HG03060 (cell line): Measurements from ENCODE around the gene ASB14.
"Not testable (repeated sequence)": the region's sequence is repeated elsewhere in the genome, so short reads cannot be mapped to it uniquely, and the experiment has no call there.

Experiments used
- ATAC-seq: cut with Tn5 transposase; IDR thresholded peaks from one replicate; pipeline ENCODE4 v1.9.1; 2021; ENCODE audit warnings: low read depth, moderate number of reproducible peaks; ENCODE audit not compliant: unreplicated experiment

The ASB14 gene

DNA sequence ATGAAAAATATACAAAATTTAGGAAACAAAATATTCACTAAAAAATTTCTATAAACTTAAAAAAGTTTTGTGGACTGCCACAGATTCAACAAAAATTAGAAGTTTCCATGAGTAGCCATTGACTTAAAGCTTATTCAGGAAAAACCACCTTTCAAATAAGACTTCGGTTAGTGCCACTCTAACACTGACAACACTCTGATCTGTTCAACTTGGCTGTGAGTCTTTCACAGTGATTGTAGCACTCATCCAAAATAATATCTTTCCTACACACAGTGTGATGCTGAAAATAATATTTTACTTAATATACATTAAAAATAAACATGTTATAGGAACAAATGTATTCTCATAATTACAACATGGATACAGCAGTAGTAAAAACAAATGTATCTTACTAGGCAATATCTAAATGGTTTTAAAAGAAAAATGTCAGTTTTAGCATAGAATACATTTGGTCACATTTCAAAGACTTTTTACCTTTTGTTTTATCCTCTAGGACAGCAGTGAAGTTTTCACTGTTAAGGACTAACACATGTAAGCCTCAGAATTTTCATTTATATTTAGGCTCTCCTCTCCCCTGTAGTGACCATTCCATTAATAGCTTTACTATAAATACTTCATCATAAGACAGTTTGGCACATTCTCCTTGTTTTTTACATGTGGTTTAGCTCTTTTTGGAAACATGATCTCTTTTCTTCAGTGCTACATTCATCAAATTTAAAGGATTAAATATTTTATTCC, at the start of gene ASB14:
Gene ASB14 (minus strand): TSS at position 527 of the 738 bp plus-strand sequence. CDS start 652 bp downstream, outside the sequence.
- ATAC-seq = no peak

DNA sequence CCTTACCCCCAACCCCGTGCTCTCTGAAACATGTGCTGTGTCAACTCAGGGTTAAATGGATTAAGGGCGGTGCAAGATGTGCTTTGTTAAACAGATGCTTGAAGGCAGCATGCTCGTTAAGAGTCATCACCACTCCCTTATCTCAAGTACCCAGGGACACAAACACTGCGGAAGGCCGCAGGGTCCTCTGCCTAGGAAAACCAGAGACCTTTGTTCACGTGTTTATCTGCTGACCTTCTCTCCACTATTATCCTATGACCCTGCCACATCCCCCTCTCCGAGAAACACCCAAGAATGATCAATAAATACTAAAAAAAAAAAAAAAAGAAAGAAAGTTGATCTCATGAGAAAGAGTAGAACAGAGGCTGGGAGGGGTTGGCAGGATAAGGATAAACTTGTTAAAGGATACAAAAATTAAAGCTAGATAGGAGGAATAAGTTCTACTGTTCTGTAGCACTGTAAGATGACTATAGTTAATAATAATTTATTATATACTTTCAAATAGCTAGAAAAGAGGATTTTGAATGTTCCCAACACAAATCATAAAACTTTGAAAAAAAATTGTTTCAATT, 46.7 kb upstream of the ASB14 start:
- ATAC-seq = not testable (repeated sequence)

DNA sequence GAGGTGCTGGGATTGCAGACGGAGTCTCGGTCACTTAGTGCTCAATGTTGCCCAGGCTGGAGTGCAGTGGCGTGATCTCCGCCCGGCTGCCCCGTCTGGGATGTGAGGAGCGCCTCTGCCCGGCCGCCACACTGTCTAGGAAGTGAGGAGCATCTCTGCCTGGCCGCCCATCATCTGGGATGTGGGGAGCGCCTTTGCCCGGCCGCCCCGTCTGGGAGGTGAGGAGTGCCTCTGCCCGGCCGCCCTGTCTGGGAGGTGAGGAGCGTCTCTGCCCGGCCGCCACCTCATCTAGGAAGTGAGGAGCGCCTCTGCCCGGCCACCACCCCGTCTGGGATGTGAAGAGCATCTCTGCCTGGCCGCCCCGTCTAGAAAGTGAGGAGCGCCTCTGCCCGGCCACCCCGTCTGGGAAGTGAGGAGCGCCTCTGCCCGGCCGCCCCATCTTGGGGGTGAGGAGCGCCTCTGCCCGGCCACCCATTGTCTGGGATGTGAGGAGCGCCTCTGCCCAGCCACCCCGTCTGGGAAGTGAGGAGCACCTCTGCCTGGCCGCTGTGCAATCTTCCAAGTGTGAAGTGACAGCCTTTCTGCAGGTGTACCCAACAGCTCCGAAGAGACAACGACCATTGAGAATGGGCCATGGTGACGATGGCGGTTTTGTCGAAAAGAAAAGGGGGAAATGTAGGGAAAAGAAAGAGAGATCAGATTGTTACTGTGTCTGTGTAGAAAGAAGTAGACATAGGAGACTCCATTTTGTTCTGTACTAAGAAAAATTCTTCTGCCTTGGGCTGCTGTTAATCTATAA, 46.0 kb upstream of the ASB14 start:
- not testable (repeated sequence) for ATAC-seq

DNA sequence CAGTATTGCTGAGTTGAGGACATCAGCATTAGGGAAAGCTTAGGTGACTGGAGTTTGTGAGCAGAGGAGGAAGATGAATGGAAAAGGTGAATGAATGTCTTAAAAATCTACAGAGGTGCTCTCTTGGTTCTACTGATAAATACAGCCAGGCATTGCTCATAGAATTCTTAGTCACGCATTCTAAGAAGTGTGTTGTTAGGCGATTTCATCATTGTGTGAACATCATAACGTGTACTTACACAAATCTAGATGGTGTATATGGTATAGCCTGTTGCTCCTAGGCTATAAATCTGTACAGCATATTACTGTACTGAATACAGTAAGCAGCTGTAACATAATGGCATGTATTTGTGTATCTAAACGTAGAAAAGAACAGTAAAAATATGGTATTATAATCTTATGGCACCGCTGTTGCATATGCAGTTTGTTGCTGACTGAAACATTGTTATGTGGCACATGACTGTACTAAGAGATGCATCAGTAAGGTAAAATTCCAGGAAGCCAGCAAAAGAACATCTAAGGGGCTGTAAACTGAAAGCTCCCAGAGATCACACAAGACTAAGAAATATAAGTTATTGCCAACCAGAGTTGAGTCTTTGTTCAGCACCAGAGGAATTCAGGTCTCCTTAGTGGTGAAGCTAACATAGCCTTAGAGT, 42.9 kb upstream of the ASB14 start:
- no peak for ATAC-seq

DNA sequence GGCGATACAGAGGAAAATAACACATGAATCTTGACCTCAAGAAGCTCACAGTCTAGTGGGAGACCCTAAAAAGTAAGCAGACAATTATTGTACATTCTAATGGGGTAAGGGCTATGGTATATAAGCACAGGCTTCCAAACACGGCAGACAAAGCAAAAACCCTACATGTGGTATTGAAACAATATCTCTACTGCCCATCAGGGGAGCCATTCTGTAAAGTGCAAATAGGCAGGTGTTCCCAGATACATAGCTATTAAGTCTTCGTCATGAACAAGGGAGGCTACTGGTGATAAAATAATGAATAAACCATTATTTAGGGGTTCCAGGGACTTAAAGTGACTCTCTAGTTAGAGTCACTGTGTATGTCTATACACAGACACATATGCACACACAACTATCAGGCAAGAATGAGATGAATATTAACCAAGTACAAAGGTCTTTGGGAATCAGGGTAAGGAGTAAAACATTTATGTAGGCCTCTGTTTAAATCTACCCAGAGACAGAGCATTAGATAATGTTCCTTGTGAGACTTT, 38.7 kb upstream of the ASB14 start:
- no peak for ATAC-seq

DNA sequence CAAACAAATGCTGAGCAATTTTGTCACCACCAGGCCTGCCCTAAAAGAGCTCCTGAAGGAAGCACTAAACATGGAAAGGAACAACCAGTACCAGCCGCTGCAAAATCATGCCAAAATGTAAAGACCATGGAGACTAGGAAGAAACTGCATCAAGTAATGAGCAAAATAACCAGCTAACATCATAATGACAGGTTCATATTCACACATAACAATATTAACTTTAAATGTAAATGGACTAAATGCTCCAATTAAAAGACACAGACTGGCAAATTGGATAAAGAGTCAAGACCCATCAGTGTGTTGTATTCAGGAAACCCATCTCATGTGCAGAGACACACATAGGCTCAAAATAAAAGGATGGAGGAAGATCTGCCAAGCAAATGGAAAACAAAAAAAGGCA, 34.0 kb upstream of the ASB14 start:
- not testable (repeated sequence) for ATAC-seq

DNA sequence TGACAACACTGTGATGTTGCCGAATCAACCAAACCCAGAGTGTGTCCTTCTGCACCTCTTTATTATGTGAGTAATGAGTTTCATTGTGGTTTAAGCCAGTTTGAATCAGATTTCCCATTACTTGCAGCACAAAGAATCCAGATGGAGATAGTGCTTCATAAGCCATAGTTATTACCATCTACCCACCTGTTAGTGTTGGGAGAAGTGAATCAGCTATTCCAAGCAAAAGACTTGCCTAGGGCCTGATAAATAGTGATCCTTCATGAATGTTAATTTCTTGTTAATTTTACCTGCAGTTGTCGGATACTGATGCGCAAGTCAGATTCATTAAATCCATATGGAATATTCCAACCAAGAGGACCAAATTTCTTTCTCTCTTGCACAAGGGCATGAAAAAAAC, 21.7 kb upstream of the ASB14 start:
- ATAC-seq = no peak

DNA sequence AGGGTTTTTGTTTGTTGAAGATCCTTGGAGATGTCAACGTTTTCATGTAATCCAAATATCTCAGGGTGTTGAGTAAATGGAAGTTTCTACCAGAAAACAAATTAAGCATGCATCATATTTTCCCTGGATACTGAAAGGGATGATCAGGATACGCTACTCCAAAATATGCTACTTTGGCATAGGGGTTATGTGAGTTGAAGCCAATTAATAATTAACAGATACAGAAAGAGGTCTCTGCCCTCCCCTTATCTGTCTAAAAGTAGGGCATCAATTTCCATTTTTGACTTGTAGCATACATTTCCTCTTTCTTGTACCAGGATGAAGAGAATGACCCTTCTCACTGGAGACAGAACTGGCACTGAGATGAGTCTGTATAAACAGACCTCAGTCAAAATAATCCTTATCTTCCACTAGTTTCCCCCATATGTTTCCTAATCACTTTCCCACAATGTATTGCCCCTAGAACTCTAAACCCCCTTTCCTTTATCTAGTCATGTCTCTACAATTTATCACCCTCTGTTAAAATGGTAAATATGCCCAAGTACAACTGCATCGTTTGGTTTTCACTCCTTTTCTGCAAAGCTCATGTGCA, 17.4 kb upstream of the ASB14 start:
- no peak for ATAC-seq

DNA sequence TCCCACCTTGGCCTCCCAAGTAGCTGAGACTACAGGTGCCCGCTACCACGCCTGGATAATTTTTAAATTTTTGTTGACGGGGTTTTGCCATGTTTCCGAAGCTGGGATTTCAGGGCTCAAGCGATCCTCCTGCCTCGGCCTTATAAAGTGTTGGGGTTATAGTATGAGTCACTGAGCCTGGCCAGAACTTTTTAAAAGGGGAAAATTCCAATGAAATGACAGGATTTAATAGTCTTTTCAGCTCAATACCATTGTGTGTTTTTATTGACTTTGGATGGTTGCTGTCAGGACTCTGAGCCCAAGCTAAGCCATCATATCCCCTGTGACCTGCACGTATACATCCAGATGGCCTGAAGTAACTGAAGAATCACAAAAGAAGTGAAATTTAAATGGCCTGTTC, 11.0 kb upstream of the ASB14 start:
- not testable (repeated sequence) for ATAC-seq

DNA sequence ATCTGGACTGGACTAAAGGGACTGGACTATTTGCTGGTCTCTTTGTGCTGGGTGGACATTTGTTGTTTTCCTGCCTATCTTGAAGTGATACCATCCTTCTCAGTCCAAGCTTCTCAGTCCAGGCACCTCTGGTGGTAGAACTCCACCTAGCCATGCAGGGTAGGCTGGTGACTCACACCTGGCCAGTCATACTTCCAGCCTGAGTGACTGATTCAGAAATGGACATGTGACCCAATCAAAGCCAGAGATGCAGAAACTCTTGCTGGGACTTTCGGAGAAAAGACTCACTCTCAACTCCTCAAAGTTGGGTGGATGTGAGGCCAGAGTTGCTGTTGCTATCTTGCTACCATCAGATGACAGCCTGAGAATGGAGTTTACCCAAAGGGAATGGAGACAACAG, 5.6 kb upstream of the ASB14 start:
- no peak for ATAC-seq

DNA sequence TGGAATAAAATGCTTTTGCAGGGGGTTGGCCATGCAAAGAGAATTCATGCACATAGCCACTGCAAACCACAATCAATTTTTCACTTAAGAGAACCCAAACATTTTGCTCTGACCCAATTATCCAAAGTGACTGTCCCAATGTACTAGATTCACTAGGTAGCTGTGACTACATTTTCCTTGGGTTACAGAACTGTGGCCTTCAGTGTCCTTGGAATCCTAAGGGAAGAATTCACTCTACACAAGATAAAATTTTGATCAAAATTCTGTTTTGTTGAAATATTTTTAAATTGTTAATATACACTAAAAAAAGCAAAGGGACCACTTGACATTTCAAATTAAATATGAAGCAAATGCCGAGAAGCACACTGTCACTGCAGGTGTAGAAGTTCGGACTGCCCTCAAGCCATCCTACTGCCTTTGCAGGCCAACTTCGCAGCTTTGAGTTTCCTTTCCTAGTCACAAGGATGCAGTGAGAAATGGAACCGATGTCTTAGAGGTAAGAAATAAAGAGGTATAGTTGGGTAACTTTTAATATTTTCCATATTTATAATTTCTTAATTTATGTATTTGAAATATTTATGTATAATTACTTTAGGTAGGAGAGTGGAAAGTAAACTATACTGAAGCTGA, 527 bp upstream of the ASB14 start:
- ATAC-seq = no peak

DNA sequence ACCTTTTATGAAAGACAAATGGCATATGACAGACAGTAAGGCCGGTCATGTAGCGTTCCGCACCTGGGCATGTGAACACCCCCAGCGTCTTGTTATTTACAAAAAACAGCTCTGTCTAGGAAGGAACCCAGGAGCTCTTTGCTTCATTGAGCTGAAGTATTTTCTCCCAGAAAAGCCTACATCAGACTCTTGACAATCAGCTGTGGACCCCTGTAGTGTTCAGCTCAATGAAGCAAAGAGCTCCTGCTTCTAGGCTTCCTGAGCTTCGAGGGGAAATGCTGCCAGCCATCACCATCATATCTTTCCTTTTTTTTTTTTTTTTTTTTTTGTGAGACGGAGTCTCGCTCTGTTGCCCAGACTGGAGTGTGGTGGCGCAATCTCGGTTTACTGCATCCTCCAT, 4.1 kb downstream of the ASB14 start:
- ATAC-seq = no peak

DNA sequence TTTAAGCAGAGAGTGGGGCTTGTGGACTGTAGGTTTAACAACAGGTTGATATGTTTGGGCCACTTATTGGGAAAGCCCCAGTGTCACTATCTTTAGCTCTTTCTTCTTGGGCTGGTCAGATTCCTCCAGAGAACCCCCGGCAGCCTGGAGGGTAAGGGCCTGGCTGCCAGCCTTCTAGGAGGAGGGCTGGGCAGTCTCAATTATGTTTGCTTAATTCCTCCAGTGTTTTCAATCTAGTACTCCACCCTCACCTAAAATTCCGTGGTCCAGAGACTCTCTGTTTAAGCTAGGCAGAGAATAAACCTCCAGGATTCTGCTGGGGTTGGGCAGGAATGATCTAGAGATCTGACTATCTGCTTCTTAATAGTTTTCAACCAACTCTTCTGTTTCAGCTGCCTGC, 5.3 kb downstream of the ASB14 start:
- ATAC-seq = no peak

DNA sequence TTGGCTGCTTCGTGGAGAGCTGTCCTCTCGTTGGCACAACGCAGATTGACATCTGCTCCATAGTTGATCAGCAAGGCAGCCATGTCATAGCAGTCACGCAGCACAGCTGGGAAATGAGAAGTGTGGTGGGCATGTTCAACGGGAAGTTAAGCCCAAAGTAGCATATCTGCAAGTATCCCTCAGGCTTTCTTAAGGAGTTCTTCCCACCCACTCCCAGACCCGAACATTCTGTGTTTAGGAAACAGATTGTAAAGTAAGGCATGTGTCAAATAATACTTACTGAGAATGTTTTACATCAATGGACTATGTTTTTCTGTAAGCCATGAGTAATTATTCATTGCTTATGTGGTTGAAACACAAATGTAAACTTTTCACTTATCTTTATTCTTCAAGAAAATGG, 9.2 kb downstream of the ASB14 start:
- no peak for ATAC-seq

DNA sequence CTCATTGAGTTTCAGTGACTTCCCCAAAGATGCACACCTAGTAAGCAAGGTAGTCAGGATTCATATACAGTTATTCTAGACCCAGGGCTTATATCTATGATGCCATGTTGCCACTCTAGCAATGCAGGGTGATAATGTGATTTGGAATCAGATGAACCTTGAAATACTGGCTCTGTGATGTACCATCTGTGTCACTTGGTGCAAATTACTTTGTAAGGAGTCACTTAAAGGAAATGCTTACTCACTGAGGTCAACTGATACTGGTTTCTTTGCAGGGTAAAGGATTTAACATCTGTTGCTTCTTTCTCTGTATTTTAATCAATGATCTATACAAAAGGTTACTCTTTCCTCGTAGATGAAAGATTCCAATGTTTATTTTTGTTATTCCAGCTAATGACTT, 10.8 kb downstream of the ASB14 start:
- no peak for ATAC-seq

DNA sequence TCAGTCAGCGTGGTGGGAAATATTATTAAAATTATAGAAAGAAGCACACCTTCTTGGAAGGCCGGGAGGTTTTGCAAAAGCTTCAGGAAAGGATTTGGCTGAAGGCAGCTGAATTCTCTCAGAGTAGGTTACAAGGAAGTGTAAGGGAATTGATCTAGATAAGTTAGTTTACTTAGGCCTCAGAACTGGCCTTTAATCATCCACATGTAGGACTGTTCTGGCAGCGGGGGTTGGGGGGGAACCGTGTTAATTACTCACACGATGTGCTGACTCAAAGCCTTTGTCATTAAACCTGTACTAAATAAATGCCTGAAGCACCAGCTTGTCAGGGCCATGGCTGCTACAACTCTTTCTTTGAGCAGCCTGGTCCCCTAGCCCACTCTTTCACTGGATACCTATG, 12.8 kb downstream of the ASB14 start:
- no peak for ATAC-seq

DNA sequence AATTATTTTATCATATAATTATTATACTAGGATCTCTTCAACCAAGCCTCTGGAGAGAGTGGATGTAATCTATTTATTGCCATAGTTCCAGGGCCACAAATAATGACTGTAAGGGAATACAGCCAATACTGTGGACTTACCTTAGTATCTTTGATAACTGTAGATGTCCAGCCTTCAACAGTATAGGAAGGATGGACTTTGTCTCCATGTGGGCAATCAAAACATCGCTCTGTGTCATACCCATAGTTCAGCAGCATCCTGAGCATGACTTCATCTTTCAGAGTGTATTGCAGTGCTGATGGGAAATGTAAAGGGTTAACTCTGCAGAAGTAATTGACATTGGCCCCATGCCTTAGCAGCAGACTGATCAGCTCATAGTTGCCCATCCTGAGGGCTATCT, 14.2 kb downstream of the ASB14 start:
- ATAC-seq = no peak

DNA sequence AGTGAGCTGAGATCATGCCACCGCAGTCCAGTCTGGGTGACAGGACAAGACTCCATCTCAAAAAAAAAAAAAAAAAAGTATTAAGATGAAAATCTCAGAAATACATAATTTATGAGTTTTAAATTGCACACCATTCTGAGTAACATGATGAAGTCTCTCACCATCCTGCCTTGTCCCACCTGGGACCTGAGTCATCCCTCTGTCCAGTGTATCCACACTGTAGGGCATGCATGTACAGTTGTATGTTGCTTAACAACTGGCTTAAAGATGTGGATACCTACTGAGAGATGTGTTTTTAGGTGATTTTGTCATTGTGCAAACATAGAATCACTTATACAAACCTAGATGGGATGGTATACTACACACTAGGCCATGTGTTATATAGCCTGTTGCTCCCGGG, 17.1 kb downstream of the ASB14 start:
- no peak for ATAC-seq

DNA sequence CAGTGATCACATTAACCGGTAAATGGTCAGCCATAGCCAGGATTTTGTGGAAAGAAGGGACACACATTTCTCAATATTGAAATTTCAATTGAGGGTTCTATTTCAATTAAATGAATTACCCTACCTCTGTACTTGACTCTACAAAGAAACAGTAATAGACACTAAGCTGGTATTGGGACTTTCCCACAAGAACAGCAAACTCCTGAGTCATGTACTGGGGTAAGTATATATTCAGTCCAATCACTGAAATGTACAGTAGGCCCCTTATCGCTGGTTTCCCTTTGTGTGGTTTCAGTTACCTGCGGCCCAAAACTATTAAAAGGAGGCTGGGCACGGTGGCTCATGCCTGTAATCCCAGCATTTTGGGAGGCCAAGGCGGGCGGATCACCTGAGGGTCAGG, 17.6 kb downstream of the ASB14 start:
- ATAC-seq = no peak

DNA sequence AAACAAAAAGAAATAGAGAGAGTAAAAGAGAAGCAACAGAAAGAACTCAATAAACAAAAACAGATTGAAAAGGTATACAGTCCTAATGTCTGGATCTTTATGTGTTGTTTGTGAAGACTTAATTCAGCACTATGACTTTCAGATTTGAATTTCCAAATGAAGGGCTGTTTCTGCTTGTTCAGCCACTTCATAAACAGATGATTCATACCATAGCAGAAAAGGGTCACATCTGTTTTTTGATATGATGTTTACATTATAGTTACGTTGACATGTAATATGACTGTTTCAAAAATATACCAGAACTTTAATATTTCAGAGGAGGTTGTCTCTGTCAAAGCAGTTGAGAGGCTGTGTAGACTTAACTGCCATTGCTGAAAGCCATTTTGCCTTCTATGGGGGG, 24.1 kb downstream of the ASB14 start:
- no peak for ATAC-seq
